Activated T-cell treated with anti-CD3 and anti-CD28 coated beads, Interleukin-2, amount 50 U/mL, for 48 hours (primary cell): ENCODE data around the gene SPDYE1.
"Not testable (repeated sequence)": the region's sequence is repeated elsewhere in the genome, so short reads cannot be mapped to it uniquely, and the experiment has no call there.

Experiments
- DNase-seq, 2 experiments: peaks; one replicate each; pipeline ENCODE4 v3.0.0-alpha.2; 2020

Gene SPDYE1, protein sequence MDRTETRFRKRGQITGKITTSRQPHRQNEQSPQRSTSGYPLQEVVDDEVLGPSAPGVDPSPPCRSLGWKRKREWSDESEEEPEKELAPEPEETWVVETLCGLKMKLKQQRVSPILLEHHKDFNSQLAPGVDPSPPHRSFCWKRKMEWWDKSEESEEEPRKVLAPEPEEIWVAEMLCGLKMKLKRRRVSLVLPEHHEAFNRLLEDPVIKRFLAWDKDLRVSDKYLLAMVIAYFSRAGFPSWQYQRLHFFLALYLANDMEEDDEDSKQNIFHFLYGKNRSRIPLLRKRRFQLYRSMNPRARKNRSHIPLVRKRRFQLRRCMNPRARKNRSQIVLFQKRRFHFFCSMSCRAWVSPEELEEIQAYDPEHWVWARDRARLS

GRCh38 chr7:43997532-43997931 is at the start of gene SPDYE1:
SPDYE1 (plus strand) TSS chr7:43997897; CDS start chr7:43999950, 2,053 bp downstream.
- DNase-seq = not testable (repeated sequence)

- no peak for DNase-seq
These were observed 45.7 kb upstream of the SPDYE1 start for GRCh38 chr7:43952028-43952427.

DNA sequence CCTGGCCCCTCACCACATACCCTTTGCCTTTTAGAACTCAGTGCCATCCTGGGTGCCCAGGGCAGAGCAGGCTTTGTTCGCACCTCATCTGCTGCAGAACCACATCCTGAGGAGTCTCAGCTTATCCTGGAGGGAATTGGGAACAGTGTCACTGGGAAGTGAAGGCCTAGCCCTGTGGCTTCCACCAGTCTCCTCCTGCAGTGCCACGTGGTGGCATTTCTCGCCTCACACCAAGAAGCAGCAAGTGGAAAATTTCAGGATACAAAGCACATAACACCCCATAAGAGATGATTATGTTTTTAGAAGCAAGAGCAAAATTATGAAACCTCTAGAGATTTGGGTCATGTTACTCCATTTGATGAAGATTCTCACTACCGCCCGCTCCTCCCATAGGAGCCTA is 44.6 kb upstream of the SPDYE1 start:
- no peak for DNase-seq

DNA sequence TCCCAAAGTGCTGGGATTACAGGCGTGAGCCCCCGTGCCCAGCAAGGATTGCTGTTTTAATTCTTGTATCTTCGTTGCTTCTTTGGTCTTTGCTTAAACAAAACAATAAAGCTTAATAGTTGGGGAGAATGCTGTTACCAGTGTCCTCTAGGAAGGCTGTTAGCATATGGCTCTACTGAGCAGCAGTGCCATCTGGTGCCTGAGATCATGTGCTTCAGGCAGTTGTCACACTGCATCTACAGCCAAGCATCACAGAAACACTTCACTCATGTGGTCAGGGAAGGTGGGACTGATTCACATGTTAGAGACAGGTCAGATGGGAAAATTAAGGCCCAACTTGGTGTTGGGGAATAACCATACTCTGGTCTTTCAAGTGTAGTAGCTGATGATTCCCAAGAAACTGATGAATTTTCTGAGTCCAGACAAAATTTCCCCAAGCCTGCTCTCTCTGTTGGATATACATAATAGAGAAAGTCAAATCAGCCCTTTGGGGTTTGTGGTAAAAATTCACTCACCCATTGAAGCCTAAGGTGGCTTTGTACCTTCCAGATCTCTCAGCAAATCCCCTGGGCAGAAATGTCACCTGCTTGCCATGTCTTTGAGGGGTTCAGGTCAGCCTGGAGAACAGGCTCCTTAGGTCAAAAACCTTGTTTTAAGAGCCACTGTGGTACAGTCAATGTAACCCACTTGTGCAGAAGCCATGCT is 43.0 kb upstream of the SPDYE1 start:
- DNase-seq = peak in 1 of 2 experiments; percentile 28

DNA sequence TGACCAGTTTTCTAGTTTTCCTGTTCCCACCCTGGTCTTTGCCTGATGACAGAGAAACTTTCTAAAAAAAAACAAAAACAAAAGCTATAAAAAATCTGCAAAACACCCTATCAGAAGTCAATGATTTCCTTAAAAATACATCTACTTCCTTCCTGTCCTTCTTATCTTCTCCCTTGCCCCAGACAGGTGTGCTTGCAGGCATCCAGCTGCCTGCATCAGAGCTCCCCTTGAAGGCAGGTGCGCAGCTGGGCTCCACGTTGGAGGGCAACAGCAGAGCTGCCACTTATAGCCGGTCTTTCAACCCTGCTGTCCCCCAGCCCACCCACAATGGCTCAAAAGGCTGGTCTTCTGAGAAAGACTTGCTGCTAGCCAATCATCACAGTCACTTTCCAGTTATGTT is 41.7 kb upstream of the SPDYE1 start:
- DNase-seq = no peak

GRCh38 chr7:43960933-43961332 is 36.8 kb upstream of the SPDYE1 start:
- DNase-seq = no peak

DNA sequence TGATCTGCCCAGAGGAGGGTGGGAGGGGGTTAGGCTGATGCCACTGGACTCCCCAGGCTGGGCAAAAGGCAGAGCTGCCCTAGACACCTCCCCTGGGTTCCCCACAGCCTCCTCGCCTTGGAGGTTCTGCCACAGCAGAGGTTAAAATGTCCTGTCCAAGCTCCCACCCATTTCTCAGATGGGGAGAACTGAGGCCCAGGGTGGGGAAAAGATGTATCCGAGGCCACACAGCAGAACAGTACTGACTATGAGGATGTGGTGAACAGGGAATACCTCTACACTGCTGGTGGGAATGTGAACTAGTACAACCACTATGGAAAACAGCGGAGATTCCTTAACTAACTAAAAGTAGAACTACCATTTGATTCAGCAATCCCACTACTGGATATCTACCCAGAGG is 31.3 kb upstream of the SPDYE1 start:
- DNase-seq = not testable (repeated sequence)

DNA sequence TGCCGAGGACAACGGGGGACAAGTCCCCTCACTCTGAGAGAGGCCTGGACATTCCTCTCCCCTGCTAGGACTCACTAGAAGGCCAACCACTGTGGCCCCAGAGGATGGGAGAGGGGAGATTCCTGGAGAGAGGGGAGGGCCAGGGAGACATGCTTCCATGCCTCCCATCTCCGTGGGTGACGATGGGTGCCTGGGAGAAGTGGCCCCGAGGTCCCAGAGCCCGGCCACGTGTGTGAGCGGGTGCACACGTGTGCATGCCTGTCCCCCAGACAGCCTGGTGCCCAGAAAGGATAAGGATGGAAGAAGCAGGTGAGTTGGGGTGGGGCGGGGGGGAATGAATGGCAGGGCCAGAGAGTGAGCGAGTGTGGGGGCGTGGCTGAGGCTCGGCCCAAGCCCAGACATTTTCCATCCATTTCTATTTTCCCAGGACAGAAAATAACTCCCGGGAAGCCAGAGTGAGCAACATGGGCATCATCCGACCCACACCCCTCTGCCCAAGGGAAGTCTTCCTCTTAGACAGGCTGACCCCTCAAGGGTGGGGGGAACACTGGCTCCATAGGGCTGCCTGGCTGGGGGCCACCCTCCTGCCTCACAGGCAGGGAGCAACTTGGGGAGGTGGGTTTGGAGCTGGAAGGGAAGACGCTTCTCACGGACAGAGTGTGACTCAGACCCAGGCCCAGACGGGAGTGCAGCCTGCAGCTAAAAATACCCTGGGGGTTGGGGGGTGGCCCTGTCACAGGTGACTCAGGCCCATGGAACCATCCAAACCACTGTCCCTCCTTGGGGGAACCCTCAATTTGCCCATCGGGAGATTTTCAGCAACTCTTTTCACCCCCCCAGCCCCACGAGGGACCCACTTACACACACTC is 29.3 kb upstream of the SPDYE1 start:
- not testable (repeated sequence) for DNase-seq

DNA sequence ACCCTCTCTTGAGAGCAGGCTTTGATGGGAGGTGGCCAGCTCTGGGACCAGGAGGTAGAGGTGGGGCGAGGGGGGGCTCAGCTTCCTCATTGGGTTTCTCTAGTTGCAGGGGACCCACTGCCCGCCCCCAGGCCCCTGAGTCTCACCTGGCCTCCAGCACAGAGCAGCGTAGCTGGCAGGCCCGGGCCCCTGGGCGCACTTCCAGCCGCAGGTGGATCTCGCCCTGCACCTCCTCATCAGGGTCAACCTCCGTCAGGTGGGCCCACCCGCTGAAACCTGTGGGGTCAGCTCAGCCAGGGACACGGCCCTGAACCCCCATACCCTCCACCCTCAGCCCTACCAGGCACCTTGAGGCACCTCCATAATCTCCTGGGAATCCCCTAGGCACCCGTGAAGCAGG is 28.1 kb upstream of the SPDYE1 start:
- not testable (repeated sequence) for DNase-seq

GRCh38 chr7:43970698-43971097 is 27.0 kb upstream of the SPDYE1 start:
- DNase-seq = not testable (repeated sequence)

DNA sequence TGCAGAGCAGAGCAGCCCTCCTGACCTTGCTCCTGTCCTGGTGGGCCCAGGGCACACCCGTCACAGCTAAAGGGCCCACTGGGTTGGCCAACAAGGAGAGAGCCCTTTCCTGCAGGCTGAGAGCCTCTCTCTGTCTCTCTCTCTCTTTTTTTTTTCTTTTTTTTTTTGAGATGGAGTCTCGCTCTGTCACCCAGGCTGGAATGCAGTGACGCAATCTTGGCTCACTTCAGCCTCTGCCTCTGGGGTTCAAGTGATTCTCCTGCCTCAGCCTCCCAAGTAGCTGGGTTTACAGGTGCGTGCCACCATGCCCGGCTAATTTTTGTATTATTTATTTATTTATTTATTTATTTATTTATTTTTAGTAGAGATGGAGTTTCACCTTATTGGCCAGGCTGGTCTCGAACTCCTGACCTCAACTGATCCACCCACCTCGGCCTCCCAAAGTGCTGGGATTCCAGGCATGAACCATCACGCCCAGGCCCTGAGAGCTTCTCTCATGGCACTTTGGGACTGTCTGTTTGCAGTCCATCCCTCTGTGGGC is 23.6 kb upstream of the SPDYE1 start:
- DNase-seq = not testable (repeated sequence)

- DNase-seq = not testable (repeated sequence)
These were observed 22.8 kb upstream of the SPDYE1 start for GRCh38 chr7:43974725-43975482.

- no peak for DNase-seq
These were observed 20.2 kb upstream of the SPDYE1 start for GRCh38 chr7:43977525-43977924.

- not testable (repeated sequence) for DNase-seq
These were observed 19.6 kb upstream of the SPDYE1 start for GRCh38 chr7:43978102-43978501.

DNA sequence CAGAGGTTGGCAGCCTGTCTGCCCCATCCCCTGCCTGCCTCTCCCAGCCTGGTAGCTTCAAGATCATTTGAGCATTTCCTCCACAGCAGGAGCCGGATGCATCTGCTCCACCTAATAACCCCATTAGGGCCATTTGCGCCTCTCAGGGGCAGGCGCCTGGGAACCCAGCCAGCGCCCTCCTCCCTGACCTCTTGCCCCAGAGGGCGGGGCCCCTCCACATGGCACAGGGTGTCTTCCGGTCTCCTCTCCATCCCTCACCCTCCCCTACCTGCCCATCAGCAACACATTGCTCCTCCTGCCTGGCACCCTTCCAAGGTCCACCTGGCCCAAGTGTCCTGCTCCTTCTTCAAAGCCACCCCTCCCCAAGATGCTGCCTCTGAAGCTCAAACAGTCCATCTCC is 14.8 kb upstream of the SPDYE1 start:
- DNase-seq = not testable (repeated sequence)

DNA sequence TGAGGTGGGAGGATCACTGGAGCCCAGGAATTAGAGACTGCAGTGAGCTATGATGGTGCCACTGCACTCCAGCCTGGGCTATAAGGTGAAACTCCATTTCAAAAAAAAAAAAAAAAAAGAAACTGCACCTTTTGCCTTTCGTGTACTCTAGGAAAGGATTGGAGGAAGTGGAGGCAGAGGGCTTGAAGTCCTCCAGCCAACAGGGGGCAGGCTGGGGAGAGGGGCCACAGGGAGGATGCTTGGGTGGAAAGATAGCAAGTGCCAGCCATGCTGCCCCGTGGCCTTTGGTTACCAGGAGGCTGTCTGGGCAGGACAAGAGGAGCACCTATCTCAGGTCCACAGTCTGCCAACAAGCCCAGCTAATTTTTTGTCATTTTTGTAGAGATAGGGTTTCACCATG is 14.0 kb upstream of the SPDYE1 start:
- DNase-seq = not testable (repeated sequence)

GRCh38 chr7:43985904-43986864 is 11.5 kb upstream of the SPDYE1 start:
- peak; percentile 94 for DNase-seq

DNA sequence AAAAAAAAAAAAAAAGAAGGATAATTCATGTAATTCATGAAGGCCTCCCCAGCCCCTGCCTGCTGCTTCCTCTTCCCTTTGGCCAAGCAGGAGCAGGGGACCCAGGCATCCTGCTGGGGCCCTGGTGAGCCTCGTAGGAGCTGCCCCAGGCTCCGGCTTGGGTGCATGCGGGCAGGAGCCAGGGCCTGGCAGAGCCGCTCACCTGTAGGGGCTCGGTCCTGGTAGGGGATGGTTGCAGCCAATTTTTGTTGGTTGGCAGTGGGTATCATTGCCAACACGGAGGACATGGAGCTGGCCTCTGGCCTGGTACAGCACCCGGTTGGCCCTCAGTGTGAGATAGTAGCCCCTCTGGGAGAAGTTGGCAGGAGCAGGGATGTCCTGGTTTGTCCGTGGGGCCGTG is 10.2 kb upstream of the SPDYE1 start:
- DNase-seq = not testable (repeated sequence)

GRCh38 chr7:43990011-43990585 is 7.6 kb upstream of the SPDYE1 start:
- DNase-seq = not testable (repeated sequence)

DNA sequence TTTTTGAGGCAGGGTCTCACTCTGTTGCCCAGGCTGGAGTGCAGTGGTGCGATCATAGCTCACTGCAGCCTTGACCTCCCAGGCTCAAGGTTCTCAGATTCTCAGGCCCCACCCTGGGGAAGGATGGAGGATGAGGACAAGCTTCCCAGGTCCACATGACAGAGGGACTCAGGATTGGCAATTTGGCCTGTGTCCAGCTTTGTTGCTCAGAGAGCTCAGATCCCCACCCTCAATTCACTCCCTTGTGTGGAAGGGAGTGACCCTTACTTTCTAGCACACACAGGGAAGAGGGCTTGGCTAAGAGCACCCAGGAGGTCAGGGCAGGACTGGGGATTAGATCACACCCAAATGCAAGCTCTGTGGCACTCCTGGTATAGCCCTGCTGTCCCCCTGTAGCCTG is 6.9 kb upstream of the SPDYE1 start:
- DNase-seq = not testable (repeated sequence)
